K562 (cell line): Measurements from ENCODE around the gene GCNT2. TPM values are rescaled to one million over a fixed set of nuclear protein-coding genes. Genes with fewer than 3 reads are reported as not detected.

ENCODE experiments used
- ATAC-seq: fragments of 200-7000 bp; cut with Tn5 transposase; 3 replicates; pipeline ENCODE4 v1.9.1; 2020; ENCODE audit warnings: moderate library complexity
- BruUV-seq: library from RNA; stranded (reverse); fragments of 400-500 nt; replicated peaks from 2 replicates; lab custom pipeline; 2021; lab: Mats Ljungman, UMichigan
- CTCF ChIA-PET: fragments of 300-600 bp; formaldehyde crosslinking; extraction: SDS; loops from one replicate; lab custom pipeline; 2021; ENCODE audit warnings: low intra/inter-chr PET ratio; lab: Yijun Ruan, JAX
- POLR2A ChIA-PET: fragments of 300-600, 350-650 bp; sonication (Branson Sonifier 250); formaldehyde crosslinking; extraction: SDS; loops from one replicate; lab custom pipeline; 2021; ENCODE audit warnings: antibody characterized with exemption, inconsistent platforms; lab: Yijun Ruan, JAX
- DNase-seq, 4 experiments: peaks; one replicate each; pipeline versions ENCODE4 v3.0.0 to v3.0.0-alpha.2; 2011 to 2018; ENCODE audit warnings: low spot score in 3 of 4, mixed read lengths in 3 of 4; ENCODE audit errors: extremely low read depth in 1 of 4
- FAIRE-seq: peaks from 2 replicates; lab custom pipeline; 2011; peaks lifted over from hg19 to GRCh38; lab: Jason Lieb, UNC
- H2AFZ ChIP-seq: 2 replicates; pipeline ENCODE4 v1.6.0; 2011; ENCODE audit warnings: low read depth, low read length, control low read depth, inconsistent platforms
- H3K27ac ChIP-seq: fragments of 200-600 bp; 3 replicates; pipeline ENCODE4 v1.8.0; 2011; ENCODE audit warnings: low read depth, mild to moderate bottlenecking, control low read depth, inconsistent platforms, low read length, moderate library complexity, mixed read lengths; ENCODE audit errors: extremely low read depth
- H3K27me3 ChIP-seq, 2 experiments: fragments of 300-600 bp in 1 of 2; 2 replicates in 1 of 2; 3 replicates in 1 of 2; pipeline versions ENCODE4 v1.6.0 to v1.8.0; 2011; ENCODE audit warnings: inconsistent platforms in 2 of 2, low read length in 2 of 2, mild to moderate bottlenecking in 1 of 2, mixed read lengths in 1 of 2, moderate library complexity in 1 of 2; ENCODE audit not compliant: control insufficient read depth in 2 of 2, insufficient read depth in 2 of 2
- H3K36me3 ChIP-seq: fragments of 300-600 bp; 3 replicates; pipeline ENCODE4 v1.8.0; 2011; ENCODE audit warnings: mild to moderate bottlenecking, low read length, inconsistent platforms; ENCODE audit not compliant: control insufficient read depth, insufficient read depth
- H3K4me1 ChIP-seq, 2 experiments: fragments of 200-600 bp in 1 of 2; replicated peaks in 1 of 2; 2 replicates in 1 of 2; 3 replicates in 1 of 2; pipeline versions ENCODE4 v1.5.1 to v1.8.0; 2011; ENCODE audit warnings: inconsistent platforms in 2 of 2, low read length in 2 of 2, mild to moderate bottlenecking in 1 of 2, mixed read lengths in 1 of 2, moderate library complexity in 1 of 2; ENCODE audit not compliant: control insufficient read depth in 2 of 2, insufficient read depth in 2 of 2
- H3K4me2 ChIP-seq: 2 replicates; pipeline ENCODE4 v1.6.1; 2011; ENCODE audit warnings: low read length, control low read depth, inconsistent platforms, mixed read lengths; ENCODE audit not compliant: insufficient read depth
- H3K4me3 ChIP-seq: fragments of 200-600 bp; sonication (generic), shearing (Covaris generic); 2 replicates; pipeline ENCODE4 v1.5.1; 2016; ENCODE audit warnings: control low read depth, inconsistent platforms
- H3K79me2 ChIP-seq: fragments of 200-600 bp; 3 replicates; pipeline ENCODE4 v1.8.0; 2011; ENCODE audit warnings: low read length, inconsistent platforms; ENCODE audit not compliant: control insufficient read depth, insufficient read depth
- H3K9ac ChIP-seq, 2 experiments: 2 replicates each; pipeline versions ENCODE4 v1.6.0 to v1.6.1; 2011; ENCODE audit warnings: low read depth in 2 of 2, low read length in 2 of 2, control low read depth in 1 of 2, inconsistent platforms in 1 of 2, mild to moderate bottlenecking in 1 of 2, mixed read lengths in 1 of 2; ENCODE audit not compliant: insufficient read depth in 1 of 2
- H3K9me1 ChIP-seq: one replicate; pipeline ENCODE4 v1.6.0; 2011; ENCODE audit warnings: inconsistent platforms, mild to moderate bottlenecking, low read length, moderate library complexity; ENCODE audit not compliant: control insufficient read depth, insufficient read depth
- H3K9me3 ChIP-seq: replicated peaks from 2 replicates; pipeline ENCODE4 v1.5.1; 2011; ENCODE audit warnings: low read depth, low read length, inconsistent platforms; ENCODE audit not compliant: control insufficient read depth, insufficient read depth
- H4K20me1 ChIP-seq: replicated peaks from 2 replicates; pipeline ENCODE4 v1.6.1; 2011; ENCODE audit warnings: low read length, inconsistent platforms, mixed read lengths; ENCODE audit not compliant: control insufficient read depth, insufficient read depth
- CHAMP1 ChIP-seq: fragments of 450-650 bp; IDR thresholded peaks from 2 replicates; pipeline ENCODE4 v1.6.1; 2016; ENCODE audit warnings: mild to moderate bottlenecking
- ERF ChIP-seq: fragments of 450-650 bp; formaldehyde crosslinking; IDR thresholded peaks from 2 replicates; pipeline ENCODE4 v1.4.0; 2020; ENCODE audit warnings: mild to moderate bottlenecking, mixed read lengths
- FOXA3 ChIP-seq, 2 experiments: fragments of 450-650 bp in 1 of 2; sonication (generic) in 1 of 2; formaldehyde crosslinking; IDR thresholded peaks in 1 of 2; conservative IDR thresholded peaks in 1 of 2; 2 replicates each; pipeline versions ENCODE4 v1.4.0 to v1.8.0; 2020 to 2022; ENCODE audit warnings: mild to moderate bottlenecking in 2 of 2, missing genetic modification reagents in 1 of 2
- ILK ChIP-seq: fragments of 450-650 bp; IDR thresholded peaks from 2 replicates; pipeline ENCODE4 v1.6.1; 2016; ENCODE audit warnings: missing genetic modification characterization, low read depth, mild to moderate bottlenecking, missing compliant biosample characterization, moderate library complexity, borderline replicate concordance
- IRF2 ChIP-seq: sonication (generic); formaldehyde crosslinking; IDR thresholded peaks from 2 replicates; pipeline ENCODE4 v1.8.1; 2022; ENCODE audit warnings: mild to moderate bottlenecking, missing genetic modification reagents
- MAFG ChIP-seq: fragments of 450-650 bp; conservative IDR thresholded peaks from 2 replicates; pipeline ENCODE4 v1.6.1; 2016; ENCODE audit warnings: missing genetic modification characterization, missing compliant biosample characterization
- MXD1 ChIP-seq: fragments of 250-450 bp; sonication (Bioruptor Pico); IDR thresholded peaks from 2 replicates; pipeline ENCODE4 v1.8.0; 2021; ENCODE audit warnings: borderline replicate concordance, mild to moderate bottlenecking, moderate library complexity; ENCODE audit not compliant: poor library complexity, severe bottlenecking
- POLR2AphosphoS2 ChIP-seq: IDR thresholded peaks from 2 replicates; pipeline ENCODE4 v1.6.1; 2012; ENCODE audit warnings: low read length, improper control_type of control experiment
- PTBP1 ChIP-seq: fragments of 200-400 bp; formaldehyde crosslinking; IDR thresholded peaks from 2 replicates; pipeline ENCODE4 v1.6.1; 2017; ENCODE audit warnings: low read depth, low read length
- RBFOX2 ChIP-seq: fragments of 200-400 bp; formaldehyde crosslinking; IDR thresholded peaks from 2 replicates; pipeline ENCODE4 v1.6.1; 2017; ENCODE audit warnings: low read depth, mild to moderate bottlenecking, low read length, moderate library complexity
- SUPT5H ChIP-seq: fragments of 450-650 bp; IDR thresholded peaks from 2 replicates; pipeline ENCODE4 v1.6.1; 2016
- ZBTB7A ChIP-seq: IDR thresholded peaks from 2 replicates; pipeline ENCODE4 v1.6.1; 2011; ENCODE audit warnings: low read depth, mild to moderate bottlenecking, low read length, moderate library complexity, borderline replicate concordance; ENCODE audit not compliant: control insufficient read depth
- WGBS: fragments of 100-300 bp; shearing (Covaris generic); methylation state at CpG from one replicate; pipeline ENCODE4 v1.1.6; 2016; ENCODE audit warnings: low coverage, mixed read lengths; ENCODE audit not compliant: insufficient coverage; ENCODE audit errors: missing lambda C conversion rate; 5-methylcytosine and 5-hydroxymethylcytosine counted together
- in situ Hi-C: fragments of 300-500 bp; cut with MboI; formaldehyde crosslinking; loops from 4 replicates; pipeline ENCODE4 v1.15.0; 2018; ENCODE audit warnings: inconsistent platforms, mixed read lengths
- intact Hi-C: fragments of 100-400 bp; cut with micrococcal nuclease; formaldehyde crosslinking; loops from 2 replicates; pipeline ENCODE4 v1.14.2; 2022
- polyA plus RNA-seq, 8 experiments: library from polyadenylated mRNA; depleted of rRNA in 4 of 8; stranded (reverse) in 5 of 8; unstranded in 3 of 8; fragments of >200 nt; fragmentation: Nextera tagmentation in 2 of 8; fragmentation: Illumina TruSeq in 1 of 8; extraction: Ambion mirVana in 2 of 8; extraction: Trizol in 1 of 8; gene quantifications; 2 replicates each; pipeline versions ENCODE4 v1.2.1 to v1.2.3, GENCODE V29; 2011 to 2014; ENCODE audit warnings: inconsistent platforms in 1 of 8, missing spikeins in 1 of 8
- total RNA-seq, 7 experiments: library from RNA; depleted of rRNA in 6 of 7; stranded (reverse); fragments of >200 nt in 6 of 7; fragmentation: Illumina TruSeq in 2 of 7; extraction: Trizol in 2 of 7; gene quantifications; 2 replicates each; pipeline versions ENCODE4 v1.2.1 to v1.2.3, GENCODE V29; 2011 to 2021; ENCODE audit warnings: low replicate concordance in 1 of 7
- TF ChIP-seq, protein P1 (sequence below): fragments of 200-800 bp; sonication (Bioruptor generic); IDR thresholded peaks from 2 replicates; pipeline ENCODE4 v1.6.1; 2017; ENCODE audit warnings: missing genetic modification characterization, missing compliant biosample characterization

Gene GCNT2
- total and polyA plus RNA-seq, 9 of the 15 experiments (the other 6 are each of a cell fraction or from before 2014, with no cell fraction given), result 0.78 to 2.6 (median 1.6) TPM

DNA sequence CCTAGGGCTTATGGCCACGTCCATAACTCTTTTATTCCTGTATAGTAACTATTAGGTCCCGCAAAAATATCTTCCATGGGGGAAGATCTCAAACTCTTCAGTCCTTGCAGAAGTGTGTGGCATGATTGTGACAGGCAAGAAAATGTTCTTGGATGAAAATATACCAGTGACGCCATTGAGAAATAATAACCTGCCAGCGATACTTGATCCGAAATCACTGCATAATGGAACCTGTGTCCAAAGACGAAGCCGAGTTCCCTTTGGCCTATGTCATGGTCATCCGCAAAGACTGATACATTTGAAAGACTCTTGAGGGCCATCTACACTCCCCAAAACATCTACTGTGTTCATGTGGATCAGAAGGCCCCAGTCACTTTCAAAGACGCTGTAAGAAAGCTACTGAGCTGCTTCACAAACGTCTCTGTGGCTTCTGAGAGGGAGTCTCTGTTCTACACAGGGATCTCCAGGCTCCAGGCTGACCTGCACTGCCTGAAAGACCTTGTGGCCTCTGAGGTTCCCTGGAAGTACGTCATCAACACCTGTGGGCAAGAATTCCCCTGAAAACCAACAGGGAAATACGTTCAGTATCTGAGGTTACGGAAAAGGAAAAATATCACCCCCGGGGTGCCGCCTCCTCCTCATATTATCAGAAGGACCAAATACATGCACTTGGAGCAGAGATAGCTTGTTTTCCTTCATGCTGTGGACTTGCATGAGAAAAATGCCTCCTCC is 6.9 kb upstream of the GCNT2 start:
- no peaks in the 10 kb centered on the region for H3K9me3 ChIP-seq
- CTCF ChIA-PET, result no interaction called here
- peak in 1 of 4 experiments; percentile 19 for DNase-seq
- peak overlapping the region; percentile 30 for H2AFZ ChIP-seq
- in situ Hi-C loops, result no loop called here
- H3K36me3 ChIP-seq, result no peaks in the 10 kb centered on the region
- H4K20me1 ChIP-seq, result no peaks in the 10 kb centered on the region
- H3K9ac ChIP-seq, result no peak overlapping the region
- peaks cover 13% of the 10 kb centered on the region in 2 experiments for H3K4me1 ChIP-seq
- no peak overlapping the region for H3K27ac ChIP-seq
- POLR2A ChIA-PET, result interaction anchor here (0.5 kb wide), 1 partner anchor 16 kb away, joined by 3 read pairs; no protein-coding TSS in a partner anchor
- WGBS, result 48% methylated on average over 15 of the region's 15 CpGs
- intact Hi-C loops, result loop anchor here (5.0 kb wide), 1 partner anchor 193 kb away; no protein-coding TSS in a partner anchor
- no peaks in the 10 kb centered on the region for H3K27me3 ChIP-seq
- H3K4me3 ChIP-seq, result no peak overlapping the region
- no peak overlapping the region for H3K4me2 ChIP-seq
- no TSS peak for BruUV-seq
- FAIRE-seq, result no peak
- no peaks in the 10 kb centered on the region for H3K79me2 ChIP-seq
- H3K9me1 ChIP-seq, result no peaks in the 10 kb centered on the region
- no peak for ATAC-seq
- TF ChIP-seq RBFOX2, result no peak
- TF ChIP-seq ILK (tag), result no peak
- no peak for TF ChIP-seq IRF2 (CRISPR knock-in tag)
- TF ChIP-seq PTBP1, result no peak
- no peak for TF ChIP-seq MAFG
- no peak for TF ChIP-seq MXD1 (CRISPR knock-in tag)
- TF ChIP-seq ZBTB7A, result no peak
- no peak for TF ChIP-seq ERF (CRISPR knock-in tag)
- no peak for TF ChIP-seq CHAMP1
- TF ChIP-seq FOXA3 (CRISPR knock-in tag; conservative IDR thresholded peaks at IDR 0.05 in 1 of 2, IDR thresholded peaks at IDR 0.05 in 1 of 2), result no peak
- no peak for TF ChIP-seq SUPT5H
- TF ChIP-seq POLR2AphosphoS2, result no peak
- TF ChIP-seq, protein P1, sequence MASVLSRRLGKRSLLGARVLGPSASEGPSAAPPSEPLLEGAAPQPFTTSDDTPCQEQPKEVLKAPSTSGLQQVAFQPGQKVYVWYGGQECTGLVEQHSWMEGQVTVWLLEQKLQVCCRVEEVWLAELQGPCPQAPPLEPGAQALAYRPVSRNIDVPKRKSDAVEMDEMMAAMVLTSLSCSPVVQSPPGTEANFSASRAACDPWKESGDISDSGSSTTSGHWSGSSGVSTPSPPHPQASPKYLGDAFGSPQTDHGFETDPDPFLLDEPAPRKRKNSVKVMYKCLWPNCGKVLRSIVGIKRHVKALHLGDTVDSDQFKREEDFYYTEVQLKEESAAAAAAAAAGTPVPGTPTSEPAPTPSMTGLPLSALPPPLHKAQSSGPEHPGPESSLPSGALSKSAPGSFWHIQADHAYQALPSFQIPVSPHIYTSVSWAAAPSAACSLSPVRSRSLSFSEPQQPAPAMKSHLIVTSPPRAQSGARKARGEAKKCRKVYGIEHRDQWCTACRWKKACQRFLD (CRISPR knock-in tag), result no peak
